ENCODE measurements around the gene SUGCT.
"Not testable (repeated sequence)": the region's sequence is repeated elsewhere in the genome, so short reads cannot be mapped to it uniquely, and the experiment has no call there.

The SUGCT gene

GRCh38 chr7:40134428-40135316 is at the start of gene SUGCT, which contains the start of gene MPLKIP:
Gene SUGCT (plus strand): TSS chr7:40135005.
Gene MPLKIP (minus strand): TSS chr7:40134622. CDS start chr7:40134567, 55 bp downstream.
- peak; percentile 84 for DNase-seq (ENCODE audit: low read depth, low spot score)

GRCh38 chr7:40092182-40092581 is 42.6 kb upstream of the SUGCT start:
- no peak for DNase-seq (ENCODE audit: low read depth, low spot score)

- no peak for DNase-seq (ENCODE audit: low read depth, low spot score)
These were observed 41.0 kb upstream of the SUGCT start for GRCh38 chr7:40093631-40094350.

- DNase-seq (ENCODE audit: low read depth, low spot score): no peak
These were observed 39.6 kb upstream of the SUGCT start for GRCh38 chr7:40095230-40095629.

GRCh38 chr7:40095695-40096327 is 39.0 kb upstream of the SUGCT start:
- no peak for DNase-seq (ENCODE audit: low read depth, low spot score)

- no peak for DNase-seq (ENCODE audit: low read depth, low spot score)
These were observed 37.1 kb upstream of the SUGCT start for GRCh38 chr7:40097728-40098127.

- DNase-seq (ENCODE audit: low read depth, low spot score): no peak
These were observed 36.0 kb upstream of the SUGCT start for GRCh38 chr7:40098810-40099209.

GRCh38 chr7:40099837-40100236 is 35.0 kb upstream of the SUGCT start:
- DNase-seq (ENCODE audit: low read depth, low spot score): no peak

GRCh38 chr7:40101201-40101600 is 33.6 kb upstream of the SUGCT start:
- DNase-seq (ENCODE audit: low read depth, low spot score): no peak

- no peak for DNase-seq (ENCODE audit: low read depth, low spot score)
These were observed 31.9 kb upstream of the SUGCT start for GRCh38 chr7:40102897-40103296.

- no peak for DNase-seq (ENCODE audit: low read depth, low spot score)
These were observed 28.8 kb upstream of the SUGCT start for GRCh38 chr7:40105879-40106473.

- no peak for DNase-seq (ENCODE audit: low read depth, low spot score)
These were observed 18.9 kb upstream of the SUGCT start for GRCh38 chr7:40115936-40116335.

- DNase-seq (ENCODE audit: low read depth, low spot score): not testable (repeated sequence)
These were observed 17.6 kb upstream of the SUGCT start for GRCh38 chr7:40117199-40117598.

- not testable (repeated sequence) for DNase-seq (ENCODE audit: low read depth, low spot score)
These were observed 16.6 kb upstream of the SUGCT start for GRCh38 chr7:40118201-40118600.

- DNase-seq (ENCODE audit: low read depth, low spot score): no peak
These were observed 14.8 kb upstream of the SUGCT start for GRCh38 chr7:40120020-40120419.

- not testable (repeated sequence) for DNase-seq (ENCODE audit: low read depth, low spot score)
These were observed 12.5 kb upstream of the SUGCT start for GRCh38 chr7:40122100-40122939.

GRCh38 chr7:40122940-40123254 is 11.9 kb upstream of the SUGCT start:
- no peak for DNase-seq (ENCODE audit: low read depth, low spot score)

GRCh38 chr7:40133561-40134427 is 1.0 kb upstream of the SUGCT start:
- DNase-seq (ENCODE audit: low read depth, low spot score): no peak

- DNase-seq (ENCODE audit: low read depth, low spot score): no peak
These were observed 459 bp downstream of the SUGCT start for GRCh38 chr7:40135317-40135610.

GRCh38 chr7:40137563-40137962 is 2.8 kb downstream of the SUGCT start:
- DNase-seq (ENCODE audit: low read depth, low spot score): no peak

All from brain pericyte (primary cell).